Measurements from ENCODE around the gene ZNF213. TPM values are rescaled to one million over a fixed set of nuclear protein-coding genes. Genes with fewer than 3 reads are reported as not detected.

Gene ZNF213
- total RNA-seq, 1 donor: 8.0 TPM

- no peaks in the 10 kb centered on the region for H3K36me3 ChIP-seq (ENCODE audit: insufficient read depth, low read length)
- no peaks in the 10 kb centered on the region for H3K79me2 ChIP-seq (ENCODE audit: insufficient read depth, low read length)
- TF ChIP-seq, protein P1, sequence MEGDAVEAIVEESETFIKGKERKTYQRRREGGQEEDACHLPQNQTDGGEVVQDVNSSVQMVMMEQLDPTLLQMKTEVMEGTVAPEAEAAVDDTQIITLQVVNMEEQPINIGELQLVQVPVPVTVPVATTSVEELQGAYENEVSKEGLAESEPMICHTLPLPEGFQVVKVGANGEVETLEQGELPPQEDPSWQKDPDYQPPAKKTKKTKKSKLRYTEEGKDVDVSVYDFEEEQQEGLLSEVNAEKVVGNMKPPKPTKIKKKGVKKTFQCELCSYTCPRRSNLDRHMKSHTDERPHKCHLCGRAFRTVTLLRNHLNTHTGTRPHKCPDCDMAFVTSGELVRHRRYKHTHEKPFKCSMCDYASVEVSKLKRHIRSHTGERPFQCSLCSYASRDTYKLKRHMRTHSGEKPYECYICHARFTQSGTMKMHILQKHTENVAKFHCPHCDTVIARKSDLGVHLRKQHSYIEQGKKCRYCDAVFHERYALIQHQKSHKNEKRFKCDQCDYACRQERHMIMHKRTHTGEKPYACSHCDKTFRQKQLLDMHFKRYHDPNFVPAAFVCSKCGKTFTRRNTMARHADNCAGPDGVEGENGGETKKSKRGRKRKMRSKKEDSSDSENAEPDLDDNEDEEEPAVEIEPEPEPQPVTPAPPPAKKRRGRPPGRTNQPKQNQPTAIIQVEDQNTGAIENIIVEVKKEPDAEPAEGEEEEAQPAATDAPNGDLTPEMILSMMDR (IDR thresholded peaks at IDR 0.05; ENCODE audit: extremely low read depth, low read depth, low read length): peak; percentile 40
- no peaks in the 10 kb centered on the region for H3K27me3 ChIP-seq (ENCODE audit: insufficient read depth, low read length)
- H4K20me1 ChIP-seq (ENCODE audit: insufficient read depth, low read length): no peaks in the 10 kb centered on the region
- peaks cover 5% of the 10 kb centered on the region for H3K4me1 ChIP-seq (ENCODE audit: insufficient read depth, low read length)
- peak overlapping the region; percentile 97 for H2AFZ ChIP-seq (ENCODE audit: low read length)
- peak overlapping the region; percentile 50 for H3K27ac ChIP-seq (ENCODE audit: low read depth, low read length)
- H3K9me3 ChIP-seq (ENCODE audit: low read depth, low read length): no peaks in the 10 kb centered on the region
- DNase-seq (ENCODE audit: insufficient read length, low spot score, missing footprints): peak; percentile 95
- H3K4me3 ChIP-seq (ENCODE audit: insufficient read depth, low read length): peak overlapping the region; percentile 79
- H3K4me2 ChIP-seq (ENCODE audit: insufficient read depth, low read length): peak overlapping the region; percentile 95
Observed at GRCh38 chr16:3152277-3152990, 17.6 kb downstream of the ZNF213 start.

- no peaks in the 10 kb centered on the region for H3K27me3 ChIP-seq (ENCODE audit: insufficient read depth, low read length)
- DNase-seq (ENCODE audit: insufficient read length, low spot score, missing footprints): no peak
- peaks cover 10% of the 10 kb centered on the region for H3K4me1 ChIP-seq (ENCODE audit: insufficient read depth, low read length)
- TF ChIP-seq, protein P1 (IDR thresholded peaks at IDR 0.05; ENCODE audit: extremely low read depth, low read depth, low read length): no peak
- H3K4me2 ChIP-seq (ENCODE audit: insufficient read depth, low read length): peak overlapping the region; percentile 95
- H3K9me3 ChIP-seq (ENCODE audit: low read depth, low read length): no peaks in the 10 kb centered on the region
- H4K20me1 ChIP-seq (ENCODE audit: insufficient read depth, low read length): no peaks in the 10 kb centered on the region
- no peak overlapping the region for H2AFZ ChIP-seq (ENCODE audit: low read length)
- H3K4me3 ChIP-seq (ENCODE audit: insufficient read depth, low read length): peak overlapping the region; percentile 79
- H3K36me3 ChIP-seq (ENCODE audit: insufficient read depth, low read length): no peaks in the 10 kb centered on the region
- no peak overlapping the region for H3K27ac ChIP-seq (ENCODE audit: low read depth, low read length)
- no peaks in the 10 kb centered on the region for H3K79me2 ChIP-seq (ENCODE audit: insufficient read depth, low read length)
Observed at GRCh38 chr16:3152991-3153368, 18.2 kb downstream of the ZNF213 start.

- Histone ChIP-seq H3K4me1 (ENCODE audit: insufficient read depth, low read length) (peaks cover 13% of the 10 kb centered on the region), H4K20me1 (ENCODE audit: insufficient read depth, low read length) (no peaks in the 10 kb centered on the region), H3K9me3 (ENCODE audit: low read depth, low read length) (no peaks in the 10 kb centered on the region), H3K27me3 (ENCODE audit: insufficient read depth, low read length) (no peaks in the 10 kb centered on the region), H3K27ac (ENCODE audit: low read depth, low read length) (no peak overlapping the region), H3K4me3 (ENCODE audit: insufficient read depth, low read length) (no peak overlapping the region), H3K36me3 (ENCODE audit: insufficient read depth, low read length) (no peaks in the 10 kb centered on the region), H2AFZ (ENCODE audit: low read length) (no peak overlapping the region), H3K4me2 (ENCODE audit: insufficient read depth, low read length) (no peak overlapping the region), H3K79me2 (ENCODE audit: insufficient read depth, low read length) (no peaks in the 10 kb centered on the region)
- no peak for DNase-seq (ENCODE audit: insufficient read length, low spot score, missing footprints)
- TF ChIP-seq, protein P1 (IDR thresholded peaks at IDR 0.05; ENCODE audit: extremely low read depth, low read depth, low read length): no peak
Observed at GRCh38 chr16:3155181-3155580, 20.4 kb downstream of the ZNF213 start.

GRCh38 chr16:3155972-3156371, 21.1 kb downstream of the ZNF213 start:
- Histone ChIP-seq H3K4me1 (ENCODE audit: insufficient read depth, low read length) (peaks cover 13% of the 10 kb centered on the region), H3K27ac (ENCODE audit: low read depth, low read length) (no peak overlapping the region), H3K9me3 (ENCODE audit: low read depth, low read length) (no peaks in the 10 kb centered on the region), H3K36me3 (ENCODE audit: insufficient read depth, low read length) (no peaks in the 10 kb centered on the region), H2AFZ (ENCODE audit: low read length) (no peak overlapping the region), H3K27me3 (ENCODE audit: insufficient read depth, low read length) (no peaks in the 10 kb centered on the region), H3K4me3 (ENCODE audit: insufficient read depth, low read length) (no peak overlapping the region), H3K4me2 (ENCODE audit: insufficient read depth, low read length) (no peak overlapping the region), H4K20me1 (ENCODE audit: insufficient read depth, low read length) (no peaks in the 10 kb centered on the region), H3K79me2 (ENCODE audit: insufficient read depth, low read length) (no peaks in the 10 kb centered on the region)
- DNase-seq (ENCODE audit: insufficient read length, low spot score, missing footprints): no peak
- TF ChIP-seq, protein P1 (IDR thresholded peaks at IDR 0.05; ENCODE audit: extremely low read depth, low read depth, low read length): no peak

All from osteoblast (primary cell).